ENCODE measurements around the gene ABHD16A.

The ABHD16A gene

GRCh38 chr6:31652925-31653724 is 50.0 kb downstream of the ABHD16A start:
- H3K9ac ChIP-seq (ENCODE audit: low read depth in 1 of 2, low read length in 2 of 2) = peak overlapping the region; percentile 89 to 92
- H3K36me3 ChIP-seq (ENCODE audit: control insufficient read depth in 1 of 2, insufficient read depth in 2 of 2, low read length in 2 of 2) = peaks cover 22 to 39% of the 10 kb centered on the region in 2 donors
- H3K27me3 ChIP-seq (ENCODE audit: control insufficient read depth in 1 of 2, insufficient read depth in 2 of 2, low read length in 2 of 2) = no peaks in the 10 kb centered on the region
- peak overlapping the region; percentile 77 to 96 for H3K4me3 ChIP-seq (ENCODE audit: low read depth in 1 of 2, low read length in 2 of 2)
- no peaks in the 10 kb centered on the region for H3K9me3 ChIP-seq (ENCODE audit: control insufficient read depth in 1 of 2, low read length in 2 of 2)
- peak overlapping the region; percentile 100 for H3K27ac ChIP-seq (ENCODE audit: low read depth, low read length)
- H3K4me1 ChIP-seq (ENCODE audit: control insufficient read depth in 1 of 2, insufficient read depth in 2 of 2, low read length in 2 of 2) = peaks cover 35 to 36% of the 10 kb centered on the region in 2 donors

GRCh38 chr6:31651602-31652191 is 51.4 kb downstream of the ABHD16A start:
- Histone ChIP-seq H3K4me3 (ENCODE audit: low read depth in 1 of 2, low read length in 2 of 2) (peak overlapping the region; percentile 77 to 96), H3K9me3 (ENCODE audit: control insufficient read depth in 1 of 2, low read length in 2 of 2) (no peaks in the 10 kb centered on the region), H3K27me3 (ENCODE audit: control insufficient read depth in 1 of 2, insufficient read depth in 2 of 2, low read length in 2 of 2) (no peaks in the 10 kb centered on the region), H3K9ac (ENCODE audit: low read depth in 1 of 2, low read length in 2 of 2) (peak overlapping the region; percentile 89 to 92), H3K36me3 (ENCODE audit: control insufficient read depth in 1 of 2, insufficient read depth in 2 of 2, low read length in 2 of 2) (peaks cover 21 to 43% of the 10 kb centered on the region in 2 donors), H3K4me1 (ENCODE audit: control insufficient read depth in 1 of 2, insufficient read depth in 2 of 2, low read length in 2 of 2) (peaks cover 25 to 31% of the 10 kb centered on the region in 2 donors), H3K27ac (ENCODE audit: low read depth, low read length) (peak overlapping the region; percentile 100)

GRCh38 chr6:31645325-31645724 is 57.8 kb downstream of the ABHD16A start:
- no peaks in the 10 kb centered on the region for H3K4me1 ChIP-seq (ENCODE audit: control insufficient read depth in 1 of 2, insufficient read depth in 2 of 2, low read length in 2 of 2)
- no peak overlapping the region for H3K4me3 ChIP-seq (ENCODE audit: low read depth in 1 of 2, low read length in 2 of 2)
- no peaks in the 10 kb centered on the region for H3K9me3 ChIP-seq (ENCODE audit: control insufficient read depth in 1 of 2, low read length in 2 of 2)
- H3K27me3 ChIP-seq (ENCODE audit: control insufficient read depth in 1 of 2, insufficient read depth in 2 of 2, low read length in 2 of 2) = no peaks in the 10 kb centered on the region
- H3K36me3 ChIP-seq (ENCODE audit: control insufficient read depth in 1 of 2, insufficient read depth in 2 of 2, low read length in 2 of 2) = peaks cover 69 to 90% of the 10 kb centered on the region in 2 donors
- H3K27ac ChIP-seq (ENCODE audit: low read depth, low read length) = no peak overlapping the region
- no peak overlapping the region for H3K9ac ChIP-seq (ENCODE audit: low read depth in 1 of 2, low read length in 2 of 2)

- Histone ChIP-seq H3K4me1 (ENCODE audit: control insufficient read depth in 1 of 2, insufficient read depth in 2 of 2, low read length in 2 of 2) (no peaks in the 10 kb centered on the region), H3K27ac (ENCODE audit: low read depth, low read length) (no peak overlapping the region), H3K27me3 (ENCODE audit: control insufficient read depth in 1 of 2, insufficient read depth in 2 of 2, low read length in 2 of 2) (no peaks in the 10 kb centered on the region), H3K9ac (ENCODE audit: low read depth in 1 of 2, low read length in 2 of 2) (no peak overlapping the region), H3K4me3 (ENCODE audit: low read depth in 1 of 2, low read length in 2 of 2) (no peak overlapping the region), H3K36me3 (ENCODE audit: control insufficient read depth in 1 of 2, insufficient read depth in 2 of 2, low read length in 2 of 2) (peaks cover 76 to 94% of the 10 kb centered on the region in 2 donors), H3K9me3 (ENCODE audit: control insufficient read depth in 1 of 2, low read length in 2 of 2) (no peaks in the 10 kb centered on the region)
Measured at GRCh38 chr6:31643818-31644454, 59.2 kb downstream of the ABHD16A start.

GRCh38 chr6:31642798-31643570 is 60.1 kb downstream of the ABHD16A start:
- no peaks in the 10 kb centered on the region for H3K27me3 ChIP-seq (ENCODE audit: control insufficient read depth in 1 of 2, insufficient read depth in 2 of 2, low read length in 2 of 2)
- H3K9me3 ChIP-seq (ENCODE audit: control insufficient read depth in 1 of 2, low read length in 2 of 2) = no peaks in the 10 kb centered on the region
- no peak overlapping the region for H3K9ac ChIP-seq (ENCODE audit: low read depth in 1 of 2, low read length in 2 of 2)
- H3K4me3 ChIP-seq (ENCODE audit: low read depth in 1 of 2, low read length in 2 of 2) = no peak overlapping the region
- no peaks in the 10 kb centered on the region for H3K4me1 ChIP-seq (ENCODE audit: control insufficient read depth in 1 of 2, insufficient read depth in 2 of 2, low read length in 2 of 2)
- H3K27ac ChIP-seq (ENCODE audit: low read depth, low read length) = no peak overlapping the region
- peaks cover 70 to 94% of the 10 kb centered on the region in 2 donors for H3K36me3 ChIP-seq (ENCODE audit: control insufficient read depth in 1 of 2, insufficient read depth in 2 of 2, low read length in 2 of 2)

- Histone ChIP-seq H3K27ac (ENCODE audit: low read depth, low read length) (no peak overlapping the region), H3K4me1 (ENCODE audit: control insufficient read depth in 1 of 2, insufficient read depth in 2 of 2, low read length in 2 of 2) (no peaks in the 10 kb centered on the region), H3K9ac (ENCODE audit: low read depth in 1 of 2, low read length in 2 of 2) (no peak overlapping the region), H3K4me3 (ENCODE audit: low read depth in 1 of 2, low read length in 2 of 2) (no peak overlapping the region), H3K36me3 (ENCODE audit: control insufficient read depth in 1 of 2, insufficient read depth in 2 of 2, low read length in 2 of 2) (peaks cover 70 to 94% of the 10 kb centered on the region in 2 donors), H3K9me3 (ENCODE audit: control insufficient read depth in 1 of 2, low read length in 2 of 2) (no peaks in the 10 kb centered on the region), H3K27me3 (ENCODE audit: control insufficient read depth in 1 of 2, insufficient read depth in 2 of 2, low read length in 2 of 2) (no peaks in the 10 kb centered on the region)
Measured at GRCh38 chr6:31641370-31641769, 61.8 kb downstream of the ABHD16A start.

- Histone ChIP-seq H3K36me3 (ENCODE audit: control insufficient read depth in 1 of 2, insufficient read depth in 2 of 2, low read length in 2 of 2) (peaks cover 72 to 94% of the 10 kb centered on the region in 2 donors), H3K27ac (ENCODE audit: low read depth, low read length) (no peak overlapping the region), H3K27me3 (ENCODE audit: control insufficient read depth in 1 of 2, insufficient read depth in 2 of 2, low read length in 2 of 2) (no peaks in the 10 kb centered on the region), H3K4me1 (ENCODE audit: control insufficient read depth in 1 of 2, insufficient read depth in 2 of 2, low read length in 2 of 2) (no peaks in the 10 kb centered on the region), H3K9ac (ENCODE audit: low read depth in 1 of 2, low read length in 2 of 2) (no peak overlapping the region), H3K9me3 (ENCODE audit: control insufficient read depth in 1 of 2, low read length in 2 of 2) (no peaks in the 10 kb centered on the region), H3K4me3 (ENCODE audit: low read depth in 1 of 2, low read length in 2 of 2) (no peak overlapping the region)
Measured at GRCh38 chr6:31640612-31641011, 62.5 kb downstream of the ABHD16A start.

GRCh38 chr6:31639449-31639861 is 63.7 kb downstream of the ABHD16A start:
- H3K9ac ChIP-seq (ENCODE audit: low read depth in 1 of 2, low read length in 2 of 2) = no peak overlapping the region
- H3K4me1 ChIP-seq (ENCODE audit: control insufficient read depth in 1 of 2, insufficient read depth in 2 of 2, low read length in 2 of 2) = no peaks in the 10 kb centered on the region
- H3K36me3 ChIP-seq (ENCODE audit: control insufficient read depth in 1 of 2, insufficient read depth in 2 of 2, low read length in 2 of 2) = peaks cover 72 to 94% of the 10 kb centered on the region in 2 donors
- no peak overlapping the region for H3K4me3 ChIP-seq (ENCODE audit: low read depth in 1 of 2, low read length in 2 of 2)
- H3K27ac ChIP-seq (ENCODE audit: low read depth, low read length) = no peak overlapping the region
- H3K27me3 ChIP-seq (ENCODE audit: control insufficient read depth in 1 of 2, insufficient read depth in 2 of 2, low read length in 2 of 2) = no peaks in the 10 kb centered on the region
- H3K9me3 ChIP-seq (ENCODE audit: control insufficient read depth in 1 of 2, low read length in 2 of 2) = no peaks in the 10 kb centered on the region

GRCh38 chr6:31639043-31639442 is 64.1 kb downstream of the ABHD16A start:
- H3K27me3 ChIP-seq (ENCODE audit: control insufficient read depth in 1 of 2, insufficient read depth in 2 of 2, low read length in 2 of 2) = no peaks in the 10 kb centered on the region
- no peaks in the 10 kb centered on the region for H3K9me3 ChIP-seq (ENCODE audit: control insufficient read depth in 1 of 2, low read length in 2 of 2)
- H3K4me1 ChIP-seq (ENCODE audit: control insufficient read depth in 1 of 2, insufficient read depth in 2 of 2, low read length in 2 of 2) = no peaks in the 10 kb centered on the region
- H3K27ac ChIP-seq (ENCODE audit: low read depth, low read length) = no peak overlapping the region
- H3K9ac ChIP-seq (ENCODE audit: low read depth in 1 of 2, low read length in 2 of 2) = no peak overlapping the region
- H3K4me3 ChIP-seq (ENCODE audit: low read depth in 1 of 2, low read length in 2 of 2) = no peak overlapping the region
- H3K36me3 ChIP-seq (ENCODE audit: control insufficient read depth in 1 of 2, insufficient read depth in 2 of 2, low read length in 2 of 2) = peaks cover 72 to 94% of the 10 kb centered on the region in 2 donors

Measured in duodenal mucosa (tissue), 2 donors.